ENCODE data around the gene CLEC1A.

GRCh38 chr12:10086387-10086786, 12.4 kb downstream of the CLEC1A start:
- TF ChIP-seq YY1 (IDR thresholded peaks at IDR 0.05; ENCODE audit: insufficient read depth, insufficient read length) = no peak
- TF ChIP-seq SUZ12 (IDR thresholded peaks at IDR 0.05; ENCODE audit: extremely low read depth, insufficient read depth, insufficient read length) = no peak
